ENCODE measurements around the gene ANKH.

GRCh38 chr5:14842117-14842516 lies 29.5 kb downstream of the ANKH start:
- TF ChIP-seq CTCF (IDR thresholded peaks at IDR 0.05) (no peak), POLR2A (IDR thresholded peaks at IDR 0.05) (no peak)
